IPS-15b (cell line): Measurements from ENCODE around the gene SLC9A4.

Experiments
- H3K27me3 ChIP-seq: one replicate; pipeline ENCODE4 v1.6.1; 2013; ENCODE audit warnings: low read length; ENCODE audit not compliant: control insufficient read depth, insufficient read depth
- H3K36me3 ChIP-seq: one replicate; pipeline ENCODE4 v1.6.1; 2013; ENCODE audit warnings: low read length; ENCODE audit not compliant: control insufficient read depth, insufficient read depth
- H3K4me1 ChIP-seq: one replicate; pipeline ENCODE4 v1.6.1; 2013; ENCODE audit warnings: mild to moderate bottlenecking, low read length; ENCODE audit not compliant: control insufficient read depth, insufficient read depth
- H3K4me3 ChIP-seq: one replicate; pipeline ENCODE4 v1.5.1; 2013; ENCODE audit warnings: low read depth, low read length
- H3K9ac ChIP-seq: one replicate; pipeline ENCODE4 v1.6.1; 2013; ENCODE audit warnings: low read depth, mild to moderate bottlenecking, low read length
- H3K9me3 ChIP-seq: one replicate; pipeline ENCODE4 v1.6.1; 2013; ENCODE audit warnings: mild to moderate bottlenecking, low read length; ENCODE audit not compliant: control insufficient read depth, insufficient read depth

Gene SLC9A4

DNA sequence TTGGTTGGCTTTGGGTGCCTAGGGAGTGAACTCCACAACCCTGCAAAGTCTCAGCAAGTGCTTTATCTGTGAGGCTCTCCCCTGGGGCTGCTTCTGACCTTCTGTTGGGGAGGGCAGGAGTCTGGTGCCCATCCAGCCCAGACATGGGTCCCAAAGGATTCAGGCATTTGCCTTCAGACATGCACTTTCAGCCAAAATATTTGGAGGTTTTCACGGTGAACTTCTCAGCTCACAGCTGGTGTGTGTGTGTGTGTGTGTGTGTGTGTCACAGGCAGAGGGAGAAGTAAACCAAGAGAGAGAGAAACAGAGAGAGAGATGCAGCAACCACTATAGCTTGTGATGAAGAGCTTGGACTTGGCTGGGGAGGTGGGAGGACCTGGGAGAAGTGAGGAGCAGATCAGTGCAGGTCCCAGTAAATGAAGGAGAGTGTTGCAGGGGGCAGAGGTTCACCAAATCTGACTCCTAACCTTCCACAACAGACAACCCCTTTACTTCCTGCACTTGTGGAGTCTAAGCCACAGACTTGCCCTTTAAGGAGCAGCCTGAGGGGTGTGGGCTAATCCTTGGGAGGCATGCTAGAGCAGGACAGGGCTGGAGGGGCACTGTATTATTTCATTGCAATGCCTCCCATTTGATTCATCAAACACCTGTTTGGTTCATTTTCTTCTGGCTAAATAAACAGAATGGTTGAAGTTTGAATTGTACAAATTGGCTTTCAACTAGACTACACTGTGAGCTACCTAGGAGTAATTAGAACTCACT lies 14.1 kb downstream of the SLC9A4 start:
- Histone ChIP-seq H3K9ac (no peak overlapping the region), H3K27me3 (no peaks in the 10 kb centered on the region), H3K9me3 (no peaks in the 10 kb centered on the region), H3K4me1 (peaks cover 8% of the 10 kb centered on the region), H3K36me3 (no peaks in the 10 kb centered on the region), H3K4me3 (no peak overlapping the region)

DNA sequence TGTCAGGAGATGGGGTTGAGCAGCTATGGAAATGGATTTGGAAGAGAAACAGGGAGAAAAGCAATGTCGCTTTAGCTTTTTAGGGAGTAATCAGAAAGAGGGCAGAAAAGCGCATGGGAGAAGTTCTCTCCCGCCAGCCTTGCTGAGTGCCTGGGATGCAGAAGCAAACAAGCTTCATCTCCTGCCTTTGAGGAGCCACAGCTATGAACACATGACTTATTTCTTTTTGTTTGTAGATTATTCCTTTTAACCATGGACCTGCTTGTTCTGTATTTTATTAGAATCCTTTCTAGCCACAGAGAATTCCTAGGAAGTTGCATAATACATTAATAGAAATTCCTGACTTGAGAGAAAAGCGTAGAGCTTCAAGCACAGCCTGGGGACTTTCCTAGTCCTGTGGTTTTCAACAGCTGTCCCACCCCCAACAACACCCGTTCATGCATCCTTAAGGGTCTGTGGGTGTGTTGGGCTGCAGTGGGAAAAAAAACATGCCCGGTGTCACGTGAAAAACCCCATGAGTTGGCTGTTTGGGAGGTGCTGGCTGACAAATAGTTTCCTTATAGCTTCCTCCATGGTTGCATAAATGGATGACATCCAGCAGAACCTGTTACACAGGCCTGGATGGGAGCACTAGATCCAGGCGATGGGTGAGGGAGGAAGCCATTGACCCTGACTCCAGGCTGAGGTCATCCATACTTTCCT lies 14.9 kb downstream of the SLC9A4 start:
- Histone ChIP-seq H3K9ac (no peak overlapping the region), H3K27me3 (no peaks in the 10 kb centered on the region), H3K4me1 (peaks cover 8% of the 10 kb centered on the region), H3K36me3 (no peaks in the 10 kb centered on the region), H3K4me3 (no peak overlapping the region), H3K9me3 (no peaks in the 10 kb centered on the region)

- no peaks in the 10 kb centered on the region for H3K36me3 ChIP-seq
- no peaks in the 10 kb centered on the region for H3K9me3 ChIP-seq
- peaks cover 8% of the 10 kb centered on the region for H3K4me1 ChIP-seq
- H3K4me3 ChIP-seq: no peak overlapping the region
- H3K9ac ChIP-seq: no peak overlapping the region
- H3K27me3 ChIP-seq: no peaks in the 10 kb centered on the region
Measured at GRCh38 chr2:102489646-102490045, 16.6 kb downstream of the SLC9A4 start.

DNA sequence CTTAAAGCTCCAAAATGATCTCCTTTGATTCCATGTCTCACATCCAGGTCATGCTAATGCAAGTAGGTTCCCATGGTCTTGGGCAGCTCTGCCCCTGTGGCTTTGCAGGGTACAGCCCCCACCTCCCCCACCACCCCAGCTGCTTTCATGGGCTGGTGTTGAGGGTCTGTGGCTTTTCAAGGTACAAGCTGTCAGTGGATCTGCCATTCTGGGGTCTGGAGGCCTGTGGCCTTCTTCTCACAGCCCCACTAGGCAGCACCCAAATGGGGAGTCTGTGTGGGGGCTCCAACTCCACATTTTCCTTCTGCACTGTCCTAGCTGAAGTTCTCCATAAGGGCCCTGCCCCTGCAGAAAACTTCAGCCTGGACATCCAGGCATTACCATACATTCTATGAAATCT lies 19.0 kb downstream of the SLC9A4 start:
- Histone ChIP-seq H3K36me3 (no peaks in the 10 kb centered on the region), H3K9me3 (no peaks in the 10 kb centered on the region), H3K4me3 (no peak overlapping the region), H3K9ac (no peak overlapping the region), H3K27me3 (no peaks in the 10 kb centered on the region), H3K4me1 (peaks cover 8% of the 10 kb centered on the region)

DNA sequence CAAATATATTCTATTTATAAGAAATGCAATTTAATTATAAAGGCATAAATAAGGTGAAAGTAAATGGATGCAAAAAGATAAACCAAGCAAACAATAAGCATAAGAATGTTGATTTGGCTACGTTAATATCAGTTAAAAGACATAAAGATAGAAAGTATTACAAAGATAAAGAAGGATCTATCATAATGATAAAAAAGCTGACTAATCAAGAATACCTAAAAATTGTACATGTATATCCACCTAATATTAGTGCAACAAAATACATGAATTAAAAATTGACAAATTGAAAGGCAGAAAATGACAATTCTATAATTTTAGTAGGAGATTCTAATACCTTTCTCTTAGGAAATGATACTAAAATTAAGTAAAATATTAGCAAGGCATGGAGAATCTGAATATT lies 21.5 kb downstream of the SLC9A4 start:
- H3K9me3 ChIP-seq: no peaks in the 10 kb centered on the region
- no peaks in the 10 kb centered on the region for H3K27me3 ChIP-seq
- no peak overlapping the region for H3K9ac ChIP-seq
- peaks cover 5% of the 10 kb centered on the region for H3K4me1 ChIP-seq
- no peak overlapping the region for H3K4me3 ChIP-seq
- H3K36me3 ChIP-seq: no peaks in the 10 kb centered on the region

- H3K4me3 ChIP-seq: no peak overlapping the region
- no peaks in the 10 kb centered on the region for H3K4me1 ChIP-seq
Measured at GRCh38 chr2:102498414-102498813, 25.4 kb downstream of the SLC9A4 start.

DNA sequence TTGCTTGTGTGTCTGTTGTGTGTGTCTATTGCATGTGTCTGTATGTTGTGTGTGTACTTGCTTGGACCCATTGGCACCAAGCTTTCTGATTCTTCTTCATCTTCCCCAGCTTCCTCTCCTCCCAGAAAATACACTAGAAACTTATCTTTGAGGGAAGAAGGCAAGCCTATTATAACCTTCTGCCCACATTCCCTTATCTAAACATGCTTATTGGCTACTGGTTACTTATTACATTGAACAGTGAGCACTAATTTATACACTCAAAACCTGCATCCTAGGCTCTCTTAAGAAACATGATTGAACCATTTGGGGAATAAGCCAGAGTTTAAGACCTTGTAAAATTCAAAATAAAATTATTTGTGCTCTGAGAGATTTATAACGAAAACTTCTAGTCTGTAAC lies 26.5 kb downstream of the SLC9A4 start:
- no peaks in the 10 kb centered on the region for H3K4me1 ChIP-seq
- H3K4me3 ChIP-seq: no peak overlapping the region
- no peaks in the 10 kb centered on the region for H3K27me3 ChIP-seq
- no peak overlapping the region for H3K9ac ChIP-seq
- H3K36me3 ChIP-seq: no peaks in the 10 kb centered on the region
- H3K9me3 ChIP-seq: no peaks in the 10 kb centered on the region

More at GRCh38 chr2:102498414-102498813, 25.4 kb downstream of the SLC9A4 start:
- Histone ChIP-seq H3K27me3 (no peaks in the 10 kb centered on the region), H3K9ac (no peak overlapping the region), H3K36me3 (no peaks in the 10 kb centered on the region), H3K9me3 (no peaks in the 10 kb centered on the region)

DNA sequence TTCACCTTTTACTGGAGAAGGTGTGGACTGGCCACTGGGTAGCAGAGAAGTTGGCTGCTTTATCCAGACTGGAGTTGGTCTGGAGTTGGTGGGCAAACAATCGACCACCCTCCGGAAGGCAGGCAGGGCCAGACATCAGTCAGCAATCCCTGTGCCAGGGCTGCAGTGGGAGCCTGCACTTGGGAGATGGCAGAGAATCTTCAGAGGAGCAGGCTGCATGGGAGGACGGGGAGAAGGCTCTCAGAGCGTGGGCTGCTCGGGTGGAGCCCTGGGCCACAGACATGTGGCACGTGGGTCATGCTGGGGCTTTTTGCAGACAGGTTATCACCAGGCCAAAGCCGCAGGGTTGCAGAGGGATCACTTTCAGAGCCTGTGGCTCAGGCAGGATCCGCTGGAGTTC lies 29.6 kb downstream of the SLC9A4 start:
- H3K27me3 ChIP-seq: no peaks in the 10 kb centered on the region
- H3K9me3 ChIP-seq: no peaks in the 10 kb centered on the region
- H3K4me1 ChIP-seq: no peaks in the 10 kb centered on the region
- no peaks in the 10 kb centered on the region for H3K36me3 ChIP-seq
- H3K4me3 ChIP-seq: no peak overlapping the region
- no peak overlapping the region for H3K9ac ChIP-seq

DNA sequence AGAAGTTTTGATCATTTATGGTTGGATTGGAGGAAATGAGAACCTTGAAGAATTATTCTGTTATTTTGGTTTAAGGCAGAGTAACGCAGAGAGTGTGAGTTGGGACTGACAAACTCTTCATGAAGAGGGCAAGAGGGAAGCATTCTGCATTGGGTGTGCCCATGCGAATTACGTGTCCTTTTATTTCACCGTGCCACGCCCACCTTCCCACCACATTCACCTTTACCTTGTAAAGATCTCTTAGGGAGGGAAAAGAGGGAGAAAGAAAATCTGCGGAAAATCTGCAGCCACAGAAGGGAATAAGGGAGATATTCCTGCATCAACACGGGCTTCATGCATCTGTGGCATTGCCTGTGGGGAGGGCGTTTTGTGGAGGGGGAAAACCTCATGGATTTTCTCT lies 31.8 kb downstream of the SLC9A4 start:
- no peaks in the 10 kb centered on the region for H3K4me1 ChIP-seq
- H3K9ac ChIP-seq: no peak overlapping the region
- no peaks in the 10 kb centered on the region for H3K9me3 ChIP-seq
- H3K36me3 ChIP-seq: no peaks in the 10 kb centered on the region
- H3K27me3 ChIP-seq: no peaks in the 10 kb centered on the region
- H3K4me3 ChIP-seq: no peak overlapping the region

DNA sequence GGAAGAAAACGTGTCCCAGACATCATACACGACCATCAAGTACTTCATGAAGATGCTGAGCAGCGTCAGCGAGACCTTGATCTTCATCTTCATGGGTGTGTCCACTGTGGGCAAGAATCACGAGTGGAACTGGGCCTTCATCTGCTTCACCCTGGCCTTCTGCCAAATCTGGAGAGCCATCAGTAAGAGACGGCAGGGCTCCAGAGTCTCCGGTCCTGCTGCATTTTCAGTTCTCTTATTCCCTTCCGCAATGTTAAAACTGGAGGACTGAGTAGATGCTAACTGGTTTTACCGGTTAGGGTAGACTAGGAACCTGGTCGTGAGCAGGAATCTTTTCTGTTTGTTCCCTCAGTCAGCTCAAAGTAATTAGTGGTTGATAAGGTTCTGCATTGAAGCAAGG lies 32.3 kb downstream of the SLC9A4 start:
- no peaks in the 10 kb centered on the region for H3K36me3 ChIP-seq
- H3K4me3 ChIP-seq: no peak overlapping the region
- no peak overlapping the region for H3K9ac ChIP-seq
- H3K27me3 ChIP-seq: no peaks in the 10 kb centered on the region
- no peaks in the 10 kb centered on the region for H3K4me1 ChIP-seq
- no peaks in the 10 kb centered on the region for H3K9me3 ChIP-seq

GRCh38 chr2:102506743-102507142 lies 33.7 kb downstream of the SLC9A4 start:
- no peaks in the 10 kb centered on the region for H3K9me3 ChIP-seq
- H3K36me3 ChIP-seq: no peaks in the 10 kb centered on the region
- H3K4me1 ChIP-seq: no peaks in the 10 kb centered on the region
- no peak overlapping the region for H3K9ac ChIP-seq
- no peaks in the 10 kb centered on the region for H3K27me3 ChIP-seq
- no peak overlapping the region for H3K4me3 ChIP-seq

DNA sequence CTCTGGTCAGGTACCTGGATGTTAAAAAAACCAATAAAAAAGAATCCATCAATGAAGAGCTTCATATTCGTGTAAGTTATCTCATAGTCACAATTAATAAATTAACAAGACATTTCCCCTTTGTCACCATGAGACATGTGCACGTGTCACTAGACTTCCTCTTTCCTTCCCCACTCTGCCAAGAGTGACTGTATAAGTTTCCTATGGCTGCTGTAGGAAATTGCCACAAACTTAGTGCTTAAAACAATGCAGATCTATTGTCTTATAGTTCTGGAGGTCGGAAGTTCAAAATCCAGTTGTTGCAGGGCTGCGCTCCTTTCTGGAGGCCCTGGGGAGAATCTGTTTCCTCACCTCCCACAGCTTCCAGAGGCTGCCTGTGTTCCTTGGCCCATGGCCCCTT lies 35.8 kb downstream of the SLC9A4 start:
- no peak overlapping the region for H3K4me3 ChIP-seq
- H3K9ac ChIP-seq: no peak overlapping the region
- no peaks in the 10 kb centered on the region for H3K27me3 ChIP-seq
- H3K4me1 ChIP-seq: no peaks in the 10 kb centered on the region
- H3K9me3 ChIP-seq: no peaks in the 10 kb centered on the region
- no peaks in the 10 kb centered on the region for H3K36me3 ChIP-seq
